Mesothelial cell of epicardium (in vitro differentiated cells): ENCODE data around the gene ADAMTSL1. TPM values are rescaled to one million over a fixed set of nuclear protein-coding genes. Genes with fewer than 3 reads are reported as not detected.

Experiments
- DNase-seq, 2 experiments: peaks; one replicate each; pipeline ENCODE4 v3.0.0; 2021; ENCODE audit warnings: low spot score in 2 of 2; ENCODE audit not compliant: unreplicated experiment in 2 of 2
- H3K27ac Mint-ChIP-seq: 2 replicates; pipeline ENCODE4 v1.8.0; 2021; ENCODE audit warnings: mixed read lengths
- H3K27me3 Mint-ChIP-seq: 2 replicates; pipeline ENCODE4 v1.8.0; 2021; ENCODE audit warnings: low read depth, mixed read lengths
- H3K36me3 Mint-ChIP-seq: 2 replicates; pipeline ENCODE4 v1.8.0; 2021; ENCODE audit warnings: mixed read lengths
- H3K4me1 Mint-ChIP-seq: 2 replicates; pipeline ENCODE4 v1.8.0; 2021; ENCODE audit warnings: mixed read lengths
- H3K4me3 Mint-ChIP-seq: 2 replicates; pipeline ENCODE4 v1.8.0; 2021; ENCODE audit warnings: mild to moderate bottlenecking, moderate library complexity, mixed read lengths
- H3K9me3 Mint-ChIP-seq: 2 replicates; pipeline ENCODE4 v1.8.0; 2021; ENCODE audit warnings: mixed read lengths
- total RNA-seq: library from RNA; stranded (reverse); gene quantifications from 3 replicates; pipeline ENCODE4 v1.2.1, GENCODE V29; 2021
- TF ChIP-seq, protein P1 (sequence below): fragments of 200-600 bp; sonication (generic); IDR thresholded peaks from one replicate; pipeline ENCODE4 v1.5.0; 2021; ENCODE audit warnings: antibody characterized with exemption; ENCODE audit not compliant: unreplicated experiment

ADAMTSL1 gene
- total RNA-seq, 1 donor from 2014 or later, result 48.0 TPM

DNA sequence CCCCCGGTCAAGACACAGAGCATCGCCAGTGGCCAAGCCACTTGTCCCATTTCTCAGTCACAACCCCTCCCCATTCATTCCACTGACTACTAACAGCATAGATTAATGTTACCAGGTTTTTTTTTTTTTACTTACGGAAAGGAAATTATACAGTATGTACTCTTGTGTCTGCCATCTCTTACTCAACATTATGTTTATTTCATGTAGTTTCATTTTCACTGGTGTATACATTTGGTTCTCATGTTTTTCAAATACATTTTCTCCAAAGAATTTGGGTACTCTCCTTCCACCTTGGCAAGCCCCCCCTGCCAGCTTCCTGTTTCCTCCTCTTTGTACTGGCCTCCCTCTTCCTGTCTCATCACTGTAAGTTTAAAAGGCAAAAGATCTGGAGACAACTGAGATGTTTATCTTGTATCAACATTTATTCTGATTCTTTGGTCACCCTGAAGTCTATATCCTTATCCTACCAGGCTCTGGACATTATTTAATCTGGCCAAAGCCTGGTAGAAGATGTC lies 351.8 kb downstream of the ADAMTSL1 start:
- TF ChIP-seq, protein P1, sequence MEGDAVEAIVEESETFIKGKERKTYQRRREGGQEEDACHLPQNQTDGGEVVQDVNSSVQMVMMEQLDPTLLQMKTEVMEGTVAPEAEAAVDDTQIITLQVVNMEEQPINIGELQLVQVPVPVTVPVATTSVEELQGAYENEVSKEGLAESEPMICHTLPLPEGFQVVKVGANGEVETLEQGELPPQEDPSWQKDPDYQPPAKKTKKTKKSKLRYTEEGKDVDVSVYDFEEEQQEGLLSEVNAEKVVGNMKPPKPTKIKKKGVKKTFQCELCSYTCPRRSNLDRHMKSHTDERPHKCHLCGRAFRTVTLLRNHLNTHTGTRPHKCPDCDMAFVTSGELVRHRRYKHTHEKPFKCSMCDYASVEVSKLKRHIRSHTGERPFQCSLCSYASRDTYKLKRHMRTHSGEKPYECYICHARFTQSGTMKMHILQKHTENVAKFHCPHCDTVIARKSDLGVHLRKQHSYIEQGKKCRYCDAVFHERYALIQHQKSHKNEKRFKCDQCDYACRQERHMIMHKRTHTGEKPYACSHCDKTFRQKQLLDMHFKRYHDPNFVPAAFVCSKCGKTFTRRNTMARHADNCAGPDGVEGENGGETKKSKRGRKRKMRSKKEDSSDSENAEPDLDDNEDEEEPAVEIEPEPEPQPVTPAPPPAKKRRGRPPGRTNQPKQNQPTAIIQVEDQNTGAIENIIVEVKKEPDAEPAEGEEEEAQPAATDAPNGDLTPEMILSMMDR, result no peak
- Mint-ChIP-seq H3K4me1 (peaks cover 16% of the 10 kb centered on the region), H3K36me3 (peaks cover 1% of the 10 kb centered on the region), H3K27ac (peak overlapping the region; percentile 0), H3K27me3 (no peaks in the 10 kb centered on the region), H3K4me3 (no peak overlapping the region), H3K9me3 (no peaks in the 10 kb centered on the region)
- no peak for DNase-seq

GRCh38 chr9:18826248-18826647 lies 352.3 kb downstream of the ADAMTSL1 start:
- Mint-ChIP-seq H3K4me1 (peaks cover 16% of the 10 kb centered on the region), H3K27ac (no peak overlapping the region), H3K27me3 (no peaks in the 10 kb centered on the region), H3K36me3 (peaks cover 1% of the 10 kb centered on the region), H3K9me3 (no peaks in the 10 kb centered on the region), H3K4me3 (no peak overlapping the region)
- TF ChIP-seq, protein P1, result no peak
- DNase-seq, result no peak

DNA sequence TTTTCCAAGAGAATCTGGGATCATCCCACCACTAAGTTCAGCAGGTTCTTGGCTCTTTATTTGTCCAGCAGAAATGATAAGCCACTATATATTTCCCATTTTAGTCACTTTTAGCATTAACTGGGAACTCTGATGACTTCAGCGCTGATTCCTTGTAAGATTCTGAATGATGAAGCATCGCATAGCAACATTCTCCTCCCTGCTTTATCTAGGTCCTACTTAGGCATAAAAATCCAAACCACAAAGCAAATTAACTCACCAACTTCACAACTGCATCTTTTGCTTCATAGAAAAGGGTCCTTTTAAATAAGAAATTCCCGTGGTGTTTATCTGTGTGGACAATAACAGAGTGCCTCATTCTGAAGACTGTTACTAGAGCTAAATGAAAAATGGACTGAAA lies 355.1 kb downstream of the ADAMTSL1 start:
- H3K4me3 Mint-ChIP-seq, result no peak overlapping the region
- H3K4me1 Mint-ChIP-seq, result peaks cover 12% of the 10 kb centered on the region
- H3K9me3 Mint-ChIP-seq, result no peaks in the 10 kb centered on the region
- H3K27me3 Mint-ChIP-seq, result no peaks in the 10 kb centered on the region
- DNase-seq, result no peak
- H3K36me3 Mint-ChIP-seq, result peaks cover 4% of the 10 kb centered on the region
- TF ChIP-seq, protein P1, result no peak
- no peak overlapping the region for H3K27ac Mint-ChIP-seq

DNA sequence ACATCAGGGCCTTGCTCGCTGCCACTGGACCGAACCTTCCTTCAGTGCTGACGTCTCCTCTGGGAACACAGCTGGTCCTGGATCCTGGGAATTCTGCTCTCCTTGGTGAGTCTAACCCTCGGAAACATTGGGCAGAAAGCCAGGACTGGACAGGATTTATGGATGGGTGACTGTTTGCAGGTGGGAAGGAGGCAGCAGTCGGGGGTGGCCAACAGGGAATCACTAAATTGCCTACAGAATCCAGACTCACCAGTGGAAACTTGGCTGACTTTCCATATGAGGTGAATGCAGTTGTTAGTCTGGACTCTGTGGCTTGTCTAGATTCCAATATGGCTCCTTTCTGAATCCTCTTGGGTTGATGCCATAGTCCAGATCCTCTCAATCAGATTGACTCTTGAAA lies 355.9 kb downstream of the ADAMTSL1 start:
- Mint-ChIP-seq H3K9me3 (no peaks in the 10 kb centered on the region), H3K36me3 (peaks cover 4% of the 10 kb centered on the region), H3K27ac (no peak overlapping the region)

GRCh38 chr9:18834740-18835361 lies 360.9 kb downstream of the ADAMTSL1 start:
- Mint-ChIP-seq H3K4me1 (no peaks in the 10 kb centered on the region), H3K27me3 (peaks cover 2% of the 10 kb centered on the region), H3K36me3 (peaks cover 4% of the 10 kb centered on the region), H3K4me3 (no peak overlapping the region), H3K27ac (no peak overlapping the region), H3K9me3 (no peaks in the 10 kb centered on the region)
- DNase-seq, result no peak
- TF ChIP-seq, protein P1, result no peak

More for the DNA sequence above, 355.9 kb downstream of the ADAMTSL1 start:
- DNase-seq, result no peak
- no peak overlapping the region for H3K4me3 Mint-ChIP-seq
- H3K27me3 Mint-ChIP-seq, result no peaks in the 10 kb centered on the region
- TF ChIP-seq, protein P1, result no peak
- peaks cover 12% of the 10 kb centered on the region for H3K4me1 Mint-ChIP-seq

DNA sequence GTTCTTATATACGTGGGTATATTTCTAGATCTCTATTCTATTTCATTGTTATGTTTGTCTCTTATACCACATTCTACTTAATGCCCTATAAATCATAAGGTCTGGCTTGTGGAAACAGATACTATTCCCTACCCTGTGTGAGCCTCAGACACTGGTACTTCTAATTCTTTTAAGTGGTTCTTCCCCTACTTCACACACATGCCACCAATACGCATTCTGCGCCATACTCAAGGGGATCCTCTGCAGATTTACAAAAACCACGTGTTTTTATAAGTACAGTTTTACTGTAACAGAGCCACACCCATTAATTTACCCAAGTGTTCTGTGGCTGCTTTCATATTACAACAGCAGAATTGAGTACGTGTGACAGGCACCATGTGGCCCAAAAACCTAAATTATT lies 363.4 kb downstream of the ADAMTSL1 start:
- TF ChIP-seq, protein P1, result no peak
- no peak for DNase-seq
- H3K4me1 Mint-ChIP-seq, result no peaks in the 10 kb centered on the region
- no peak overlapping the region for H3K4me3 Mint-ChIP-seq
- H3K9me3 Mint-ChIP-seq, result peaks cover 4% of the 10 kb centered on the region
- no peak overlapping the region for H3K27ac Mint-ChIP-seq
- H3K27me3 Mint-ChIP-seq, result peaks cover 2% of the 10 kb centered on the region
- H3K36me3 Mint-ChIP-seq, result peaks cover 4% of the 10 kb centered on the region
